ENCODE results near the gene CKAP5. TPM values are rescaled to one million over a fixed set of nuclear protein-coding genes. Genes with fewer than 3 reads are reported as not detected.

CKAP5 gene
- total RNA-seq, 1 donor from 2014 or later, result 94.3 TPM

GRCh38 chr11:46778416-46778815 is 67.7 kb downstream of the CKAP5 start:
- peaks cover 44% of the 10 kb centered on the region for H3K36me3 Mint-ChIP-seq (ENCODE audit: low read depth)
- DNase-seq (ENCODE audit: low spot score), result no peak
- no peak overlapping the region for H3K27ac Mint-ChIP-seq (ENCODE audit: unreplicated experiment)
- no peaks in the 10 kb centered on the region for H3K4me1 Mint-ChIP-seq (ENCODE audit: low read depth)
- no peak for TF ChIP-seq CTCF (IDR thresholded peaks at IDR 0.05)
- H3K9me3 Mint-ChIP-seq (ENCODE audit: low read depth), result no peaks in the 10 kb centered on the region
- H3K27me3 Mint-ChIP-seq (ENCODE audit: low read depth), result no peaks in the 10 kb centered on the region
- H3K4me3 Mint-ChIP-seq (ENCODE audit: unreplicated experiment), result no peak overlapping the region

GRCh38 chr11:46776878-46777277 is 69.2 kb downstream of the CKAP5 start:
- no peak for DNase-seq (ENCODE audit: low spot score)

GRCh38 chr11:46769636-46770221 is 76.4 kb downstream of the CKAP5 start:
- TF ChIP-seq CTCF (IDR thresholded peaks at IDR 0.05), result no peak
- Mint-ChIP-seq H3K4me1 (ENCODE audit: low read depth) (no peaks in the 10 kb centered on the region), H3K36me3 (ENCODE audit: low read depth) (peaks cover 23% of the 10 kb centered on the region)

More at GRCh38 chr11:46776878-46777277, 69.2 kb downstream of the CKAP5 start:
- H3K27ac Mint-ChIP-seq (ENCODE audit: unreplicated experiment), result no peak overlapping the region
- no peaks in the 10 kb centered on the region for H3K27me3 Mint-ChIP-seq (ENCODE audit: low read depth)
- H3K36me3 Mint-ChIP-seq (ENCODE audit: low read depth), result peaks cover 44% of the 10 kb centered on the region
- H3K4me3 Mint-ChIP-seq (ENCODE audit: unreplicated experiment), result no peak overlapping the region
- no peaks in the 10 kb centered on the region for H3K4me1 Mint-ChIP-seq (ENCODE audit: low read depth)
- H3K9me3 Mint-ChIP-seq (ENCODE audit: low read depth), result no peaks in the 10 kb centered on the region
- TF ChIP-seq CTCF (IDR thresholded peaks at IDR 0.05), result no peak

GRCh38 chr11:46766656-46767055 is 79.4 kb downstream of the CKAP5 start:
- Mint-ChIP-seq H3K36me3 (ENCODE audit: low read depth) (peaks cover 29% of the 10 kb centered on the region), H3K27ac (ENCODE audit: unreplicated experiment) (no peak overlapping the region), H3K4me3 (ENCODE audit: unreplicated experiment) (no peak overlapping the region), H3K9me3 (ENCODE audit: low read depth) (no peaks in the 10 kb centered on the region), H3K4me1 (ENCODE audit: low read depth) (no peaks in the 10 kb centered on the region), H3K27me3 (ENCODE audit: low read depth) (no peaks in the 10 kb centered on the region)
- no peak for TF ChIP-seq CTCF (IDR thresholded peaks at IDR 0.05)
- DNase-seq (ENCODE audit: low spot score), result no peak

More at GRCh38 chr11:46769636-46770221, 76.4 kb downstream of the CKAP5 start:
- H3K9me3 Mint-ChIP-seq (ENCODE audit: low read depth), result no peaks in the 10 kb centered on the region
- no peak overlapping the region for H3K4me3 Mint-ChIP-seq (ENCODE audit: unreplicated experiment)
- DNase-seq (ENCODE audit: low spot score), result no peak
- no peaks in the 10 kb centered on the region for H3K27me3 Mint-ChIP-seq (ENCODE audit: low read depth)
- no peak overlapping the region for H3K27ac Mint-ChIP-seq (ENCODE audit: unreplicated experiment)

- no peaks in the 10 kb centered on the region for H3K9me3 Mint-ChIP-seq (ENCODE audit: low read depth)
Observed at GRCh38 chr11:46762248-46762647, 83.8 kb downstream of the CKAP5 start.

More at GRCh38 chr11:46762248-46762647, 83.8 kb downstream of the CKAP5 start:
- Mint-ChIP-seq H3K27ac (ENCODE audit: unreplicated experiment) (no peak overlapping the region), H3K27me3 (ENCODE audit: low read depth) (no peaks in the 10 kb centered on the region), H3K4me3 (ENCODE audit: unreplicated experiment) (no peak overlapping the region), H3K4me1 (ENCODE audit: low read depth) (no peaks in the 10 kb centered on the region), H3K36me3 (ENCODE audit: low read depth) (peaks cover 39% of the 10 kb centered on the region)
- no peak for DNase-seq (ENCODE audit: low spot score)
- TF ChIP-seq CTCF (IDR thresholded peaks at IDR 0.05), result no peak
